ENCODE results near the gene ABAT. TPM values are rescaled to one million over a fixed set of nuclear protein-coding genes. Genes with fewer than 3 reads are reported as not detected.
"Not testable (repeated sequence)": the region's sequence is repeated elsewhere in the genome, so short reads cannot be mapped to it uniquely, and the experiment has no call there.

ABAT gene
- total RNA-seq, 1 experiment from 2014 or later = 2.2 TPM

DNA sequence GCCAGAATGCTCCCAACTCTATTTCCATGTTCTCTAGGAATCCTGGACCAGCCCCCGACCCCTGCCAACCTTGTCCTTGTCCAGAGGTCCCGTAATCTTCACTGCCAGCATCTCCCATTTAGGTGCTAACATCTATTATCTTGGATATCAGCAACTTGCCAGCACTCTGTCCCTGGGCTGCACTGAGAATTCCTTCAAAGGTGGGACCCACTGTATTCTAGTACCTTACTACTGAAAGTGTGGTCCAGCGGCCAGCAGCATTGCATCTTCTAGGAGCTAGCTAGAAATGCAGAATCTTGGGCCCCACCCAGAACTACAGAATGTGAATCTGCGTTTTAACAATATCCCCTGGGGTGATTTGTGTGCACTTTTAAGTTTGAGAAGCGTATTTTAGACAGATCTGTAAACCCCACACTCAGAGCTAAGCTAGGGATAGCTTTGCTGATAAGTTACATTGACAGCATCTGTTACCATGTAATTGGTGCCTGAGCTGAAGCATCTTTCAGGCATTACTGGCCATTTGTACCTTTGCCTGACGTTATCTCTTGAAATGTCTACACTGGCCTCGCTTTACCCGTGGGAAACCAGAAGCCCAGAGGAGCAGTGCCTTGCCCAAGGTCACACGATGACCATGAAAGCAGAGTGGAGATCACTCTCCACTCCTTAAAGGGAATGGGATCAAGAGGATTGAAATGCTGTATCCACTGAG lies 8.3 kb downstream of the ABAT start:
- no peak for DNase-seq (ENCODE audit: low read depth)

GRCh38 chr16:8683640-8684039 lies 9.2 kb downstream of the ABAT start:
- DNase-seq (ENCODE audit: low read depth) = no peak

- no peak for DNase-seq (ENCODE audit: low read depth)
Observed at GRCh38 chr16:8685617-8686016, 11.2 kb downstream of the ABAT start.

- DNase-seq (ENCODE audit: low read depth) = no peak
Observed at GRCh38 chr16:8686031-8686621, 11.7 kb downstream of the ABAT start.

GRCh38 chr16:8686879-8687278 lies 12.5 kb downstream of the ABAT start:
- no peak for DNase-seq (ENCODE audit: low read depth)

GRCh38 chr16:8689686-8690085 lies 15.3 kb downstream of the ABAT start:
- DNase-seq (ENCODE audit: low read depth) = no peak

GRCh38 chr16:8691728-8692127 lies 17.3 kb downstream of the ABAT start:
- DNase-seq (ENCODE audit: low read depth) = no peak

- no peak for DNase-seq (ENCODE audit: low read depth)
Observed at GRCh38 chr16:8694795-8695728, 20.6 kb downstream of the ABAT start.

DNA sequence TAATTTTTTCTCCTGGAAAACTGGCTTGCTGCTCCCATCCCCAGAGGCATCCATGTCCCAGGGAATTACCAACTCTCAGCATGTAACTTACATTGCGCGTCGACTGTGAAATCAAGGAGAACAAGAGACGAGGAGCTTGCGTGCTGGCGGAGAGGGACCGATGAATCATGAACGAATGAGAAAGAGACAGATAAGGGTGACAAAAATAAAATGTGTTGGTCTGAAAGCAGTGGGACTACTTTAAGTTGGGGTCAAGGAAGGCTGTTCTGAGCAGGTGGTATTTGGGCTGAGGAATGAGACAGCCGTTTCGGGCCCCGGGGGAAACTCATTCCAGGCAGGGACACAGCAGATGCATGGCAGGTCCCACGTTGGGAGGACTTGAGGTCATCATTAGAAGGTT lies 22.5 kb downstream of the ABAT start:
- DNase-seq (ENCODE audit: low read depth) = no peak

GRCh38 chr16:8697965-8698364 lies 23.5 kb downstream of the ABAT start:
- DNase-seq (ENCODE audit: low read depth) = no peak

DNA sequence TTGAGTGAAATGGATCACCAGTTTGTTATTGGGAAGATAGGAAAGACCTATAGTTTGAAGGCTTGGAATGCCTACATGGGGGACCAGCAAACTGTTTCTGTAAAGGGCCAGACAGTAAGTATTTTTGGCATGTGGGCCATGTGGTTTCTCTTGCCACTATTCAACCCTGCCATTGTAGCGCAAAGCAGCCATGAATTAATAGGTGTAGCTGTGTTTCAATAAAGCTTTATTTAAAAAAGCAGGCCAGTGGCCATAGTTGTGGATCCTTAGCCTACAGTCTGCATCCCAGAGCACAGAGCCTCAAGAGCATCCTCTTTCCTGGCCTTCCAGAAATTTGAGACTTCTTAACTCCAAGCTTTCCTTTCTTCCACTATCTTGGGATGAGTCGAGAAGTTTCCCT lies 29.3 kb downstream of the ABAT start:
- DNase-seq (ENCODE audit: low read depth) = no peak

DNA sequence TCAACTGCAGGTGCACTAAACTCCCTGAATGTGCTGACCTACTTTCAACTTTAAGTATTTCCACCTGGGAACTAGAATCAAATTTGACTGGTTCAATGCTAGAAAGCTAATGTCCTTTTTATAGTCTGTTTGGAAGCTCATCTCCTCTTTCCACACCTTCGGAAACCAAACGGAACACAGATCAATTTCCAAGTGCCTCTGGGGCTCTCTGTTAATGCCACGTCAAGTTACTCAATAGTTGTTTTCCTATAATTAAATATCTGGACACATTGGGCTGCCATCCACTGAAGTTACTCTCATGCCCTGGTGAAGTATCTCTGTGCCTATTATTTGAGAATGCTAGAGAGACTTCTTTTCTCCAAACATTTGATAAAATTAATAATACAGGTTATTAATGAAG lies 29.7 kb downstream of the ABAT start:
- no peak for DNase-seq (ENCODE audit: low read depth)

- not testable (repeated sequence) for DNase-seq (ENCODE audit: low read depth)
Observed at GRCh38 chr16:8705100-8705822, 30.8 kb downstream of the ABAT start.

DNA sequence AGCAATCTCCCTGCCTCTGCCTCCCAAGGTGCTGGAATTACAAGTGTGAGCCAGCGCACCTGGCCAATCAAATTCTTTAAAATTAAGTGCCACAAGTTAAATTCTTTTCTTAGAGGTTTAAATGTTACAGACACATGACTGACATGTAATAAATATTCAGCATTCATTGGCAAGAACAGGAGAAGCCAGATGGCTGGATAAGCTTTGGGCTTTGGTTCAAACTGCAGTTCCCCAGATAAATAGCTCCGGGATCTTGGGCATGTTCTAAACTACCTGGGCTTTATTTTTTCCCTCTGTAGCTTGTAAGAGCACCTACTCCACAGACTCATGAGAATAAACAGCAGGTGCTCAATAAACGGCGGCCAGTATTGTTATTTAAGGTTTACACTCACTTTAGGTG lies 34.1 kb downstream of the ABAT start:
- no peak for DNase-seq (ENCODE audit: low read depth)

GRCh38 chr16:8712589-8713361 lies 38.4 kb downstream of the ABAT start:
- no peak for DNase-seq (ENCODE audit: low read depth)

DNA sequence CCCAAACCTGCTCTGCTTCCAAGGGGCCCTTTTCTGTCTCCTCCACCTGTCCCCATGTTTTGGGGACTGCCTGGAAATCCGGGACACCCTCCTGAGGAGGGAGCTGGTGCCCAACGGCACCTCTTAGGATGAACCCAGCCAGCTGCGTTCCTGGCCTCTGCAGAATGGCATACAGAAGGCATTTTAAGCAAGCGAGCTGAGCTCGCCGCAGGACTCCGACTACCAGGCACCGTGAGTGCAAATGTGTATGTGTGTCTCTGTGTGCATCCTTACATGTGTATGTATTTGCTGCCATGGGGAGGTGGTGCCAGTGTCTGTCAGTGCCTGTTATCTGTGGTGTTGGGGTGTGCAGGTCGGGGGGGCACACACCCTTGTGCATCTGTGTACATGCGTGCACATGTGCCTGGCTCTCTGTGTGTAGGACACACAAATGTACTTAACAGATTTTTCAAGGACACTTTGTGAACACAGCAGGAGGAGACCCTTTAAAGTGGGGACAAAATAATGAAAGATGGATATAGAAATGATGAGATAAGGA lies 39.3 kb downstream of the ABAT start:
- no peak for DNase-seq (ENCODE audit: low read depth)

DNA sequence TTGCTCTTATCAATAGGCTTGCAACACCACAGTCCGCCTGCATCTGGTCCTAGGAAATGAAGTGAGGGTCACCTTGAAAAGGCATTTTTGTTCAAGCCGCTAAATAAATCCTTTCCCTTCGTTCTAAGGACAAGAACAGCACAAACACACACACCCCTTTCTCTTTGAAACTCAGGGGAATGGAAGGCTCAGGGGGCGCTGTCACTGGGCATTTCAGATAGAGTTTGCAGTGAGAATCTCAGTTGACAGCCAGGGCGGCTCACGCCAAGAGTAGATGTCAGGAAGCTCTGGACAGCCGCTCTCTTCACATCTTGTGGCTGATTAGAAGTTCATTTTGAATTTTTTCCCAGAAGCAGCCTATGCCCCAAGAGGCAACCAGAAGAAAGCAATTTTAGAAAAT lies 39.8 kb downstream of the ABAT start:
- DNase-seq (ENCODE audit: low read depth) = no peak

GRCh38 chr16:8714807-8715206 lies 40.4 kb downstream of the ABAT start:
- no peak for DNase-seq (ENCODE audit: low read depth)

GRCh38 chr16:8716052-8716451 lies 41.6 kb downstream of the ABAT start:
- no peak for DNase-seq (ENCODE audit: low read depth)

- peak; percentile 67 for DNase-seq (ENCODE audit: low read depth)
Observed at GRCh38 chr16:8716592-8716991, 42.2 kb downstream of the ABAT start.

- DNase-seq (ENCODE audit: low read depth) = no peak
Observed at GRCh38 chr16:8717469-8717868, 43.1 kb downstream of the ABAT start.
